ENCODE data around the gene ARMC3.

ARMC3 gene

GRCh38 chr10:22927661-22928403 is at the start of gene ARMC3:
ARMC3 (plus strand) TSS chr10:22928053; CDS start chr10:22931997, 3,944 bp downstream.
- TF ChIP-seq CTCF (IDR thresholded peaks at IDR 0.05; ENCODE audit: low read depth, low read length, missing control alignments): no peak
- no peak for DNase-seq (ENCODE audit: extremely low read depth, low read depth)
- H3K4me3 ChIP-seq (replicated peaks; ENCODE audit: low read depth, low read length): peak within 1 kb of the TSS; percentile 21

GRCh38 chr10:22891797-22892196 is 36.1 kb upstream of the ARMC3 start:
- H3K4me3 ChIP-seq (replicated peaks; ENCODE audit: low read depth, low read length): no peak overlapping the region
- DNase-seq (ENCODE audit: extremely low read depth, low read depth): no peak
- TF ChIP-seq CTCF (IDR thresholded peaks at IDR 0.05; ENCODE audit: low read depth, low read length, missing control alignments): no peak

GRCh38 chr10:22893781-22894180 is 34.1 kb upstream of the ARMC3 start:
- TF ChIP-seq CTCF (IDR thresholded peaks at IDR 0.05; ENCODE audit: low read depth, low read length, missing control alignments): no peak
- H3K4me3 ChIP-seq (replicated peaks; ENCODE audit: low read depth, low read length): no peak overlapping the region
- DNase-seq (ENCODE audit: extremely low read depth, low read depth): no peak

- TF ChIP-seq CTCF (IDR thresholded peaks at IDR 0.05; ENCODE audit: low read depth, low read length, missing control alignments): no peak
- H3K4me3 ChIP-seq (replicated peaks; ENCODE audit: low read depth, low read length): no peak overlapping the region
- DNase-seq (ENCODE audit: extremely low read depth, low read depth): peak; percentile 19
Observed at GRCh38 chr10:22894714-22895113, 33.1 kb upstream of the ARMC3 start.

GRCh38 chr10:22895252-22895651 is 32.6 kb upstream of the ARMC3 start:
- TF ChIP-seq CTCF (IDR thresholded peaks at IDR 0.05; ENCODE audit: low read depth, low read length, missing control alignments): no peak
- no peak for DNase-seq (ENCODE audit: extremely low read depth, low read depth)
- no peak overlapping the region for H3K4me3 ChIP-seq (replicated peaks; ENCODE audit: low read depth, low read length)

GRCh38 chr10:22897371-22897770 is 30.5 kb upstream of the ARMC3 start:
- DNase-seq (ENCODE audit: extremely low read depth, low read depth): no peak
- no peak overlapping the region for H3K4me3 ChIP-seq (replicated peaks; ENCODE audit: low read depth, low read length)
- TF ChIP-seq CTCF (IDR thresholded peaks at IDR 0.05; ENCODE audit: low read depth, low read length, missing control alignments): no peak

- no peak for DNase-seq (ENCODE audit: extremely low read depth, low read depth)
- TF ChIP-seq CTCF (IDR thresholded peaks at IDR 0.05; ENCODE audit: low read depth, low read length, missing control alignments): no peak
- no peak overlapping the region for H3K4me3 ChIP-seq (replicated peaks; ENCODE audit: low read depth, low read length)
Observed at GRCh38 chr10:22899307-22899706, 28.5 kb upstream of the ARMC3 start.
